Activated T-cell treated with anti-CD3 and anti-CD28 coated beads, Interleukin-2, amount 50 U/mL, for 72 hours (primary cell): ENCODE results near the gene PLEKHD1. TPM values are rescaled to one million over a fixed set of nuclear protein-coding genes. Genes with fewer than 3 reads are reported as not detected.

Experiments used
- ATAC-seq, 2 donors: fragments of 150-1000 bp; cut with Tn5 transposase; replicated peaks in 1 of 2; 2 replicates each; pipeline ENCODE4 v1.10.0; 2021; ENCODE audit warnings: moderate library complexity in 2 of 2, mild to moderate bottlenecking in 1 of 2
- DNase-seq, 2 donors: peaks; one replicate each; pipeline ENCODE4 v3.0.0; 2021 to 2022; ENCODE audit warnings: mixed read lengths in 1 of 2
- H3K27ac Mint-ChIP-seq: one replicate; pipeline ENCODE4 v1.8.0; 2022; ENCODE audit warnings: mild to moderate bottlenecking, moderate library complexity, mixed read lengths
- H3K27me3 Mint-ChIP-seq: one replicate; pipeline ENCODE4 v1.8.0; 2022; ENCODE audit warnings: low read depth, mixed read lengths
- H3K36me3 Mint-ChIP-seq, 2 donors: one replicate each; pipeline ENCODE4 v1.8.0; 2022; ENCODE audit warnings: mixed read lengths in 2 of 2, mild to moderate bottlenecking in 1 of 2; ENCODE audit not compliant: insufficient read depth in 2 of 2
- H3K4me1 Mint-ChIP-seq: one replicate; pipeline ENCODE4 v1.8.0; 2022; ENCODE audit warnings: low read depth, mixed read lengths
- H3K4me3 Mint-ChIP-seq, 2 donors: one replicate each; pipeline ENCODE4 v1.8.0; 2022; ENCODE audit warnings: mild to moderate bottlenecking in 2 of 2, mixed read lengths in 2 of 2, moderate library complexity in 2 of 2
- H3K9me3 Mint-ChIP-seq, 2 donors: one replicate each; pipeline ENCODE4 v1.8.0; 2022; ENCODE audit warnings: mixed read lengths in 2 of 2
- total RNA-seq, 2 donors: library from RNA; stranded (reverse); gene quantifications; one replicate each; pipeline ENCODE4 v1.2.3, GENCODE V29; 2022

Gene PLEKHD1
- total RNA-seq, 2 donors from 2014 or later: 0.12 TPM; not detected in 1

DNA sequence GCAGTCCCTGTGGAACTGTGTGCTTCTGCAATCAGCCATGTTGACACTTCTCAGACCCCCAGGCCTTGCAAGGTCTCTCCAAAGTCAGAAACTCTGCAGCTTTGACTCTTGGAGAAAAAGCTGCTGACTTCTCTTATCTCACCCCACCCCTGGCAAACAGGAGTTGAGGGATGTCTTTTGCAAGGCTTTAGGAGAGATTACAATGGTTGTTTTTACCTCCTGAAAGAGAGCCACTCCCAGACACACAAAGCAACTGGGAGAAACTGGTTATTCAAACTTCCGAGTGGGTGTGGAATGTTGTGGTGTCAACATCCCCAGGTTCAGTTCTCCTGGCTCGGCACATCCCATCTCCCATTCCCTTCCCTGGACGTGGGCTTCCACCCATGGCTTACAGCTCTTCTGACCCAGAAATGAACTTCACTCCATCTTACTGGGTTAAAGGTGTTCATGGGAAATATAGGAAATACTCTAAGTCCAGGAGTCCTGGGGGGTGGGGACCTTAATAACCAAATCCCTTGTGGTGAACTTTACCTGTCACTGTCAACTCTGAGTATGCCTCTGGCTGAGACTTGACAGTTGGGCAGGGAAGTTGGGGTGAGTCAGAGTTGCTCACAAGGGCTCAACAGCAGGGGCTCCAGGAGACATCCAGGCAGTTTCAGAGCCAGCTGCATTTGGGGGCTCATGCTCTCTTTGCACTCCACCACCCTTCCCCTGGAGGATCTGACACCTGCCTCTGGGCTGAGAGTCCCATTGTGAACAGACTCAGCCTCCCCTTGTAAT lies 48.2 kb downstream of the PLEKHD1 start:
- H3K27ac Mint-ChIP-seq: no peak overlapping the region

DNA sequence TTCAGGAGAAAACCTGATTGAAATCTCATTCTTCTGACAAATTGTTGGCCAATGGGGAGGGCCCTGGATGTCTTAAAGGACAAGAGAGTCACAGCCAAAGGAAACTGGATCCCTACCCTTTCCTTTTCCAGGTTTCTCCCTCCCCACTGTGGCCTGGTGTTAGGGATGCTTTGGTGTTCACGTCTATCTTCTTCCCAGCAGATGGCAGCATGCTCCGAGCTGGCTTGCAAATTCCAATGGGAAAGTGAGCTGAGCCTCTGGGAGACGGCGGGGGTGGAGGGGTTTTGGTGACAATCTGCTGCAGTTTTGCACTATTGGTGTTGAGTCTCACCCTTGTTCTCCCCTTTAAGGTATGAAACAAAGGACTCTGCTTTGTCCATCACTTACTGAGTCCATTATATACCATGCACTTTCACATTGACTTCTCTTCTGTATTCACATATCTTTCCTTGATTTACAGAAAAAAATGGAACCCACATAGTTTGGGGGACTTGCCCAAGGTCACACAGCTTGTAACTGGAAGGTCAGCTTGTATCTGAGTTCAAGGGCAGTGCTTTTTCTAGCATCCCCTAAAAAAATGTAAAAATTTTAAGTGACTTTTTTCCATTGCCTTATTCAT lies 50.8 kb downstream of the PLEKHD1 start:
- H3K27me3 Mint-ChIP-seq: peaks cover 32% of the 10 kb centered on the region
- no peaks in the 10 kb centered on the region for H3K4me1 Mint-ChIP-seq
- ATAC-seq: no peak
- no peak for DNase-seq
- H3K27ac Mint-ChIP-seq: no peak overlapping the region
- H3K4me3 Mint-ChIP-seq: no peak overlapping the region
- no peaks in the 10 kb centered on the region for H3K36me3 Mint-ChIP-seq
- H3K9me3 Mint-ChIP-seq: no peaks in the 10 kb centered on the region

More for the DNA sequence above, 48.2 kb downstream of the PLEKHD1 start:
- no peak for DNase-seq
- Mint-ChIP-seq H3K9me3 (no peaks in the 10 kb centered on the region), H3K4me3 (no peak overlapping the region), H3K36me3 (no peaks in the 10 kb centered on the region), H3K4me1 (no peaks in the 10 kb centered on the region), H3K27me3 (peaks cover 22% of the 10 kb centered on the region)
- ATAC-seq: no peak

DNA sequence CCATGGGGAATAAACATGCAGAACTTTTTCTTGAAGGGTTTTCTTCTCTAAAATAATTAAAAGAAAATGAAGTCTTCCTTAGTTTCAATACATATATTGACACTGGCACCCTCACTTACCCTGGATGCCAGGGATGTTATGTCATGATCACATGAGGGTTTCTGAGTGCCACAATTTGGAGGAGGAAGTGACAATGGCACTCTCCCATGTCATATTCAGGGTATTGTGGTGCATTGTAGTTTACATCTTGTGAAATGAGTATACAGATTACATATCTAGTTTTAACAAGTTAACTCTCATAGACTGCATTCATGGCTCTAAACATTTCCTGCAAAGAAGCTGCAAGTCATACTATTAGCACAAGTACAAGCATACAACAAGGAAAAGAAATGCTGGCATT lies 52.4 kb downstream of the PLEKHD1 start:
- no peaks in the 10 kb centered on the region for H3K9me3 Mint-ChIP-seq
- H3K36me3 Mint-ChIP-seq: no peaks in the 10 kb centered on the region
- H3K27me3 Mint-ChIP-seq: peaks cover 32% of the 10 kb centered on the region
- no peak overlapping the region for H3K4me3 Mint-ChIP-seq
- ATAC-seq (peak in 1 of 2 donors; percentile 56), DNase-seq (no peak)
- no peaks in the 10 kb centered on the region for H3K4me1 Mint-ChIP-seq
- no peak overlapping the region for H3K27ac Mint-ChIP-seq

DNA sequence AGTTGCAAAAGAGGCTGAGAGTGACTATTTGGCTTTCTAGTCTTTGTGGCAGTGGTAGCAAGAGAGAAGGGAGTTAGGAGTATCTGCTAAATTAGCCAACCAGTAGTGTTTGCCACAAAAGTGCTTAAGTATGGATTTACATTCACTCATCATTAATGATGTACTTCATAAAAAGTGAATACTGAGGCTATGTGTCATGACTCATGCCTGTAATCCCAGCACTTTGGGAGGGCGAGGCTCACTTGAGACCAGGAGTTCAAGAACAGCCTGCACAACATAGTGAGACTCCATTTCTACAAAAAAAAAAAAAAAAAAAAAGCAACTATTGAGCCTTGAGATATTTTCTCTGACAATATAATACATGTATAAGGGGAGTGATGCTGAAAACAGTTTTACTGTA lies 53.4 kb downstream of the PLEKHD1 start:
- Mint-ChIP-seq H3K27ac (no peak overlapping the region), H3K4me3 (no peak overlapping the region), H3K27me3 (peaks cover 39% of the 10 kb centered on the region), H3K36me3 (no peaks in the 10 kb centered on the region), H3K9me3 (no peaks in the 10 kb centered on the region), H3K4me1 (no peaks in the 10 kb centered on the region)
- no peak for ATAC-seq
- DNase-seq: no peak

DNA sequence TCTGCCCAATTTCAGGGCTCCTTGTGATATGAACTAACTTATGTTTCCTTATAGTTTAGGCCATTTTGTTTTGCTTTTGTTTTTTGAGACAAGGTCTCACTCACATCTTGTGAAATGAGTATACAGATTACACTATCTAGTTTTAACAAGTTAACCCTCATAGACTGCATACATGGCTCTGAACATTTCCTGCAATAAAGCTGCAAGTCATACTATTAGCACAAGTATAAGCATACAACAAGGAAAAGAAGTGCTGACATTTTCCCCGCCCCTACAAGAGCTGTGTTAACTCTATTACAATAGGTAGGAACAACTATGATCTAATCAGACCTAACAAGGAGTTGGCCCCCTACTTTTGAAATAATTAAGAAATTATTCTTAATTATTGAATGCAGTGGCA lies 54.2 kb downstream of the PLEKHD1 start:
- Mint-ChIP-seq H3K4me3 (no peak overlapping the region), H3K27me3 (peaks cover 35% of the 10 kb centered on the region), H3K9me3 (no peaks in the 10 kb centered on the region), H3K4me1 (peaks cover 6% of the 10 kb centered on the region), H3K36me3 (no peaks in the 10 kb centered on the region), H3K27ac (no peak overlapping the region)
- ATAC-seq (no peak), DNase-seq (no peak)

DNA sequence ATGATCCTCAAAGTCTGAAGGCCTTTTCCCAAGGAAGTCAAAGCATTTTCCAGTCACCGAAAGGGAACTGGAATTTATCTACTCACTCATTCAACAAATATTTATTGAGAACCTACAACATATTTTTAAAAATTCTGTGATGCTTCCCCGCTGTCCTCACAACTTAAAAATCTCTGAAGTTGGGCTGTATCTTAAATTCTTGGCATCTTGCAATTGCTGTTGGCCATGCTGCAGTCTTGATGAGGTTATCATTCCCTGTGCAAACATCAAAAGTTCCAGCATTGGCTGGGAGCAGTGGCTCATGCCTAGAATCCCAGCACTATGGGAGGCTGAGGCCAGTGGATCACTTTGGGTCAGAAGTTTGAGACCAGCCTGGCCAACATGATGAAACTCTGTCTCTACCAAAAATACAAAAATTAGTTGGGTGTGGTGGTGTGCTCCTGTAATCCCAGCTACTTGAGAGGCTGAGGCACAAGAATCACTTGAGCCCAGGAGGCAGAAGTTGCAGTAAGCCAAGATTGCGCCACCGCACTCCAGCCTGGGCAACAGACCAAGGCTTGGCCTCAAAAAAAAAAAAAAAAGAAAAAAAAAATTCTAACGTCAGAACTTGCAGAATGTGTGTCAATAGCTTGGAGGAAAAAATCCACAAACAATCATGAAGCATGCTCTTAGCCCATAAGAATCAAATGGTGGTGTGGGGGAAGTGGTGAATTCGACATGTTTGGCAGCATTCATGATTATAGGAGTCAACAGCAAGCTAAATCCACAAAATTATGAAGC lies 55.3 kb downstream of the PLEKHD1 start:
- Mint-ChIP-seq H3K4me3 (no peak overlapping the region), H3K9me3 (no peaks in the 10 kb centered on the region), H3K27me3 (peaks cover 41% of the 10 kb centered on the region), H3K27ac (no peak overlapping the region), H3K4me1 (peaks cover 15% of the 10 kb centered on the region), H3K36me3 (no peaks in the 10 kb centered on the region)
- ATAC-seq (no peak), DNase-seq (no peak)

DNA sequence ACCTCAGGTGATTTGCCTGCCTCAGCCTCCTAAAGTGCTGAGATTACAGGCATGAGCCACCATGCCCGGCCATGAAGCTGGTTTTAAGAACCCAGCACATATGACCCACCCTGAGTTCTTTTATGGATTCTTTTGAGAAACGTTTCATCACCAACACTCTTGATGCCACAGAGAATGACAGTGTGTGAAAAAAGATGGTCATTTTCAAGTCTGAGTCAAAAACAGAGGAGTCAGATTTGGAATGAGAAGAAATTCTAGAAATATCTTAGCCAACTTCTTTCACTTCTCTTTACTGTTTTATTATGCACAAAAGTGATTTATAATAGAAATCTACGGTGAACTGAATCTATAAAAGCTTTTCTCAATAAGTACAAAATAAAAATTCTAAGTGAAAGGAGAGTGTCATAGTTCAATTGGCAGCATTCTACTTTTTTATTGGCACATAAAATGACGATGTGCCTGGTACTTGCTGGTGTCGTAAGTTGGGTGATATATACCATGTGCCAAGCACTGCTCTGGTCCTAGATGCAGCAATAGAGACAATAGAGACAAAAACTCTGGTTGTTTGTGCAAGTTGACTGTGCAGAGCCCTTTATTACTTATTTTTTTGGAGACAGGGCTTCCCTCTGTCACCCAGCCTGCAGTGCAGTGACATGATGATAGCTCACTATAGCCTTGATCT lies 56.3 kb downstream of the PLEKHD1 start:
- Mint-ChIP-seq H3K4me3 (no peak overlapping the region), H3K4me1 (peaks cover 15% of the 10 kb centered on the region), H3K9me3 (no peaks in the 10 kb centered on the region), H3K27ac (no peak overlapping the region), H3K36me3 (no peaks in the 10 kb centered on the region), H3K27me3 (peaks cover 39% of the 10 kb centered on the region)
- DNase-seq (no peak), ATAC-seq (peak in 1 of 2 donors; percentile 33)

- Mint-ChIP-seq H3K4me3 (no peak overlapping the region), H3K9me3 (no peaks in the 10 kb centered on the region), H3K27ac (no peak overlapping the region), H3K4me1 (peaks cover 15% of the 10 kb centered on the region), H3K36me3 (no peaks in the 10 kb centered on the region), H3K27me3 (peaks cover 53% of the 10 kb centered on the region)
- DNase-seq (no peak), ATAC-seq (no peak)
These were observed 57.8 kb downstream of the PLEKHD1 start for GRCh38 chr14:69542311-69542710.

GRCh38 chr14:69543341-69544115 lies 59.0 kb downstream of the PLEKHD1 start:
- Mint-ChIP-seq H3K27me3 (peaks cover 42% of the 10 kb centered on the region), H3K9me3 (no peaks in the 10 kb centered on the region), H3K36me3 (no peaks in the 10 kb centered on the region), H3K4me1 (peaks cover 15% of the 10 kb centered on the region), H3K4me3 (no peak overlapping the region), H3K27ac (no peak overlapping the region)
- ATAC-seq (peak; percentile 88), DNase-seq (peak; percentile 55 to 56)

DNA sequence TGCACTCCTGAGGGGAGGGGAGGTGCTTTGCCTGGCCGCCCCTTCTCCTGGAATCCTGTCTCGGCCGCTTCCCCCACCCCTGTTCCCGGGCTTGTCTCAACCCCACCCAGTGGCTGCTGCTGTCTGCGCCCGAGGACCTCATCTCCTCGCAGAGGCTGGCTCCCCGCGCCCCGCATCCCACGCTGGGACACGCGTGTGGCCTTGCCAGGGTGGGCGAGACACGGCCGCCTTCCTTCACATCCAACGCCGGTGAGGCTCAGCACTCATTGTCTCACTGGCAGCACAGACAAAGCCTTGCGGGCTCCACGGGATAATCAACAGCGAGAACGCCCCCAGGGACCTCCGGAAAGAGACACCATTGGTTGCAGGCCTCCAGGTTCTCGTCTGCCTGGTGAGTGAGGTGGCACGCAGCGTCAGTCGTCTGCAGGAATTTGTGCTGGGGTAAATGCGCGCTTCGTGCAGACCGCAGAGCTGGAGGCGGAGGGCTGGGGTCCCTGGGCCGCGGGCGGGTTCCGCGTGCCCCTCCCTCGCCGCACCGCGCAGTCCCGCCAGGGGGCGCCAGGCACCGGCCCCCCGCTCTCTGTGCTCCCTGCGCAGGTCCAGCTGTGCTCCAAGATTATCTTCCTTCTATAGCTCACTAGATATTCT lies 63.3 kb downstream of the PLEKHD1 start:
- peak; percentile 50 to 64 for ATAC-seq
- H3K9me3 Mint-ChIP-seq: no peaks in the 10 kb centered on the region
- peak; percentile 47 for DNase-seq
- H3K4me1 Mint-ChIP-seq: peaks cover 15% of the 10 kb centered on the region
- H3K27me3 Mint-ChIP-seq: peaks cover 55% of the 10 kb centered on the region
- H3K36me3 Mint-ChIP-seq: no peaks in the 10 kb centered on the region
- H3K4me3 Mint-ChIP-seq: peak overlapping the region in 1 of 2 donors; percentile 24
- H3K27ac Mint-ChIP-seq: no peak overlapping the region

GRCh38 chr14:69548566-69548965 lies 64.0 kb downstream of the PLEKHD1 start:
- no peak overlapping the region for H3K4me3 Mint-ChIP-seq
- DNase-seq (no peak), ATAC-seq (no peak)
- no peak overlapping the region for H3K27ac Mint-ChIP-seq
- H3K36me3 Mint-ChIP-seq: no peaks in the 10 kb centered on the region
- no peaks in the 10 kb centered on the region for H3K9me3 Mint-ChIP-seq
- H3K4me1 Mint-ChIP-seq: peaks cover 11% of the 10 kb centered on the region
- H3K27me3 Mint-ChIP-seq: peaks cover 55% of the 10 kb centered on the region

GRCh38 chr14:69551511-69551910 lies 67.0 kb downstream of the PLEKHD1 start:
- DNase-seq (no peak), ATAC-seq (no peak)
- H3K36me3 Mint-ChIP-seq: no peaks in the 10 kb centered on the region
- H3K9me3 Mint-ChIP-seq: no peaks in the 10 kb centered on the region
- no peaks in the 10 kb centered on the region for H3K4me1 Mint-ChIP-seq
- no peak overlapping the region for H3K27ac Mint-ChIP-seq
- no peak overlapping the region for H3K4me3 Mint-ChIP-seq
- peaks cover 38% of the 10 kb centered on the region for H3K27me3 Mint-ChIP-seq
